ENCODE data around the gene TMEM87B.
A peak's percentile ranks its signal among the peaks of the same experiment; 100 is the strongest.

The TMEM87B gene

GRCh38 chr2:112147382-112148168 lies 92.5 kb downstream of the TMEM87B start:
- no peak for DNase-seq (ENCODE audit: low spot score)
- TF ChIP-seq, protein P1, sequence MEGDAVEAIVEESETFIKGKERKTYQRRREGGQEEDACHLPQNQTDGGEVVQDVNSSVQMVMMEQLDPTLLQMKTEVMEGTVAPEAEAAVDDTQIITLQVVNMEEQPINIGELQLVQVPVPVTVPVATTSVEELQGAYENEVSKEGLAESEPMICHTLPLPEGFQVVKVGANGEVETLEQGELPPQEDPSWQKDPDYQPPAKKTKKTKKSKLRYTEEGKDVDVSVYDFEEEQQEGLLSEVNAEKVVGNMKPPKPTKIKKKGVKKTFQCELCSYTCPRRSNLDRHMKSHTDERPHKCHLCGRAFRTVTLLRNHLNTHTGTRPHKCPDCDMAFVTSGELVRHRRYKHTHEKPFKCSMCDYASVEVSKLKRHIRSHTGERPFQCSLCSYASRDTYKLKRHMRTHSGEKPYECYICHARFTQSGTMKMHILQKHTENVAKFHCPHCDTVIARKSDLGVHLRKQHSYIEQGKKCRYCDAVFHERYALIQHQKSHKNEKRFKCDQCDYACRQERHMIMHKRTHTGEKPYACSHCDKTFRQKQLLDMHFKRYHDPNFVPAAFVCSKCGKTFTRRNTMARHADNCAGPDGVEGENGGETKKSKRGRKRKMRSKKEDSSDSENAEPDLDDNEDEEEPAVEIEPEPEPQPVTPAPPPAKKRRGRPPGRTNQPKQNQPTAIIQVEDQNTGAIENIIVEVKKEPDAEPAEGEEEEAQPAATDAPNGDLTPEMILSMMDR (conservative IDR thresholded peaks at IDR 0.05; ENCODE audit: low read depth) = no peak
- POLR2A ChIA-PET (ENCODE audit: low non-redundant PET) = no interaction called here
- no peak overlapping the region for H3K27ac ChIP-seq
- CTCF ChIA-PET = no interaction called here

DNA sequence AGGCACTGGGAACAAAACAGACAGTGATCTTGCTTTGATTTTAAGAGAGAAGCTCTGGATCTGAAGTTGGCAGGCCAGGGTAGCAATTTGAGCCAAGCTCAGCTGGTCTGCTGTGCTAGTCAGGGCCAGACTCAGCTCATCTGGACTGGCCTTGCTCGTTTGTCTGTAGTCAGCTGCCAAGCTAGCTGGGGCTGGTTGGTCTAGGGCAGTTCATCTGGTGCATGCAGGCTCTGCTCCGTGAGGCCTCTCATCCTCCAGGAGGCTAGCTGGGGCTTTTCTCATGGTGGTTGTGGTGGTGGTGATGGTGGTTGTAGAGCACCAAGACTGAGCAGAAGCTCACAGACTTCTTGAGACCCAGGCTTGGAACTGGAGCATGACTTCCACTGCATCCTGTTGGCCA lies 93.4 kb downstream of the TMEM87B start:
- ChIA-PET POLR2A (ENCODE audit: low non-redundant PET) (interaction anchor here (0.6 kb wide), 1 partner anchor 282 kb away, joined by 3 read pairs; no protein-coding TSS in a partner anchor), CTCF (no interaction called here)
- DNase-seq (ENCODE audit: low spot score) = no peak
- TF ChIP-seq, protein P1 (conservative IDR thresholded peaks at IDR 0.05; ENCODE audit: low read depth) = no peak
- no peak overlapping the region for H3K27ac ChIP-seq

- ChIA-PET CTCF (no interaction called here), POLR2A (ENCODE audit: low non-redundant PET) (interaction anchor here (0.6 kb wide), 1 partner anchor 281 kb away, joined by 3 read pairs; no protein-coding TSS in a partner anchor)
- H3K27ac ChIP-seq = no peak overlapping the region
- TF ChIP-seq, protein P1 (conservative IDR thresholded peaks at IDR 0.05; ENCODE audit: low read depth) = no peak
- no peak for DNase-seq (ENCODE audit: low spot score)
Measured at GRCh38 chr2:112149194-112149593, 94.1 kb downstream of the TMEM87B start.

GRCh38 chr2:112149866-112150435 lies 94.9 kb downstream of the TMEM87B start:
- H3K27ac ChIP-seq = peak overlapping the region; percentile 9; the same call in 1 of the 2 replicates
- POLR2A ChIA-PET (ENCODE audit: low non-redundant PET) = no interaction called here

DNA sequence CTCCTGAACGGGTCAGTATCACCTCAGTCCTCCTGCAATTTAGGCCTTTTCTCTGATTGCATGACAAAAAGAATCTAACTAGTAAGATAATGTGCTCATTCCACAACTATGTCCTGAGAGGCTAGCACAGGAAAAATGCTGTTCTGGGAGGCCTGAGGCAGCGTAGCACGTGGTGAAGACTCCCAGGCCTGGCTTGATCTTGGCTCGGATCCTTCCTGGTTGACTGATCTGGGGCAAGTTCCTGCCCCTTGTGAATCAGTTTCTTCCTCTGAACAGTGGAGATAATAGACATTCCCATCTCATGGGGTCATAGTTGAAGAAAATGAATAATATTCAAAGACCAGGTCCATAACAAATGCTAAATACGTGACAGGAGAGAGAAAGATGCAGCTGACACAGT lies 95.4 kb downstream of the TMEM87B start:
- ChIA-PET CTCF (no interaction called here), POLR2A (ENCODE audit: low non-redundant PET) (no interaction called here)
- TF ChIP-seq, protein P1 (conservative IDR thresholded peaks at IDR 0.05; ENCODE audit: low read depth) = no peak
- H3K27ac ChIP-seq = peak overlapping the region; percentile 9; the same call in 1 of the 2 replicates
- DNase-seq (ENCODE audit: low spot score) = peak; percentile 20

More at GRCh38 chr2:112149866-112150435, 94.9 kb downstream of the TMEM87B start:
- no peak for DNase-seq (ENCODE audit: low spot score)
- CTCF ChIA-PET = no interaction called here
- TF ChIP-seq, protein P1 (conservative IDR thresholded peaks at IDR 0.05; ENCODE audit: low read depth) = no peak

DNA sequence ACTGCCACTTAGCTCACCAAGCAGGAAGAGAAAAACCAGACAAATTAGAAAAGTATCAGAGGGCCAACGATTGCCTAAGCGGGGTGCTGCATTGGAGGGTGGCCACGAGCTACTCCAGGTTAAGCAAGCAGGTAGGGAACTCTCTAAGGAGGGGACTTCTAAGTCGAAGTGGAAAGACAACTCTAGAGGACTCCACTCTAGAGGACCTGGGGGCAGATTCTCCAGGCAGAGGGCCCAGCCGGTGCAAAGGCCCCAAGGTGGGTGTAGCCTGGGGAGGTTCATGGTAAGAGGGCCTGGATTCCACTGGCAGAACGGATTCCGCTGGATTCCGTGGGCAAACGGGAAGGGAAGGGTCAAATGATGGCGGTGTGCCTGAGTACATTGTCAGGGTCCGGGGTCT lies 95.8 kb downstream of the TMEM87B start:
- TF ChIP-seq, protein P1 (conservative IDR thresholded peaks at IDR 0.05; ENCODE audit: low read depth) = no peak
- POLR2A ChIA-PET (ENCODE audit: low non-redundant PET) = no interaction called here
- DNase-seq (ENCODE audit: low spot score) = no peak
- peak overlapping the region; percentile 9; the same call in 1 of the 2 replicates for H3K27ac ChIP-seq
- CTCF ChIA-PET = no interaction called here
